M059J (cell line): ENCODE data around the gene ZPLD1. TPM values are rescaled to one million over a fixed set of nuclear protein-coding genes. Genes with fewer than 3 reads are reported as not detected.
A peak's percentile ranks its signal among the peaks of the same experiment; 100 is the strongest.

Experiments
- DNase-seq: peaks from one replicate; pipeline ENCODE4 v3.0.0-alpha.2; 2012; ENCODE audit warnings: low read depth
- total RNA-seq: library from RNA; depleted of rRNA; stranded (reverse); fragments of >200 nt; shearing (Covaris generic); gene quantifications from 2 replicates; pipeline ENCODE4 v1.2.3, GENCODE V29; 2014

The ZPLD1 gene
- total RNA-seq, 1 experiment from 2014 or later = 0.20 TPM

DNA sequence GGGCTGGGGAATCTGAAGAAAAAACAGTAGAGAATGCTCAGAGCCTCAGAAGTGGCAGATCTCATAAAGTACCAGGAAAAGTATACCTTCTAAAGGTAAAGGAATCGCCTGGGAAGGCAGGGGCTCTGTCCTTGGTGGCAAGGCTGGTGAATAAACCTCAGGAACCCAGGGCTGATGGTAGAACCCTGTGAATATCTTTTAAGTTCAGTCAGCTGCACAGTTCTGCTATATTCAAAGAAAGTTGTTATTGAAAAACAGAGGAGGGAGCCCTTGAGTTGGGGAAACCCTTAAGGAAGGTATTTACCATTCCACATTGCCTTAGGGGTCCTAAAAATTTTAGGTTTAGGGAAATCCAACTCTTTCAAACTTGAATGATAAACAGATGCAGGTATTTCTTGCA is 31.2 kb downstream of the ZPLD1 start:
- no peak for DNase-seq

DNA sequence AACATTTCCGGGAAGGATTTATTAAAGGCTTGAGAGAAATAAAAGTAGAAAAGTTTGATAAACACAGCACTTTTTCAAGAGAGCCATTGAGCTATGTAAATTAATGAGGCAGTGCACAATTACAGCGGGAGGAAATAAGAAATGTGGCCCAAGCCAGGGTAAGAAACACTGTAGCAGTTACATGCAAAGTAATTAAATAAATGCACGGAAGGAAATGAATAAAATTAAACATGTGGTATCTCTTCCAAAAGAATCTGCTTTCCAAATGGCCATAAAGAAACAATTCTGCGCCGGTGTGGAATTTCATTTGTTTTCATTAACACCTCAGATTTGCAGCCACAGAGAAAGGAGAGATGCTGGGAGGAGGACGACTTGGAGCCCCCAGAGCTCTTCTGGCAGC is 35.3 kb downstream of the ZPLD1 start:
- DNase-seq = no peak

DNA sequence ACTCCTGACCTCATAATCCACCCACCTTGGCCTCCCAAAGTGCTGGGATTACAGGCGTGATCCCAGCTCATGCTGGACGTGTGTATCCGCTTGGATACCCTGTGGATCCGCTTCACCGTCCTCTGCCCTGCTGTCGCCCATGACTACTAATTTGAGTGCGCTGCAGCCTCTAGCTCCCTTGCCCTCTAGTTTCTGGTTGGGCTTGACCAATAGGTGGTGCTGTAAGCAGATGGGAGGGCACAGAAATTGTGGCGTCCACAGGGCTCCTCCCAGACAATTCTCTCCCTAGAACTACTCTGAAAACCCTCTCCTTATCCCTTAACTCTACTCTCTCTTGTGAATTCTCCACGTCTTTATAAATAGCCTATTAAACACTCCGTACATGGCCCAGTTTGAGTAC is 36.2 kb downstream of the ZPLD1 start:
- no peak for DNase-seq

- no peak for DNase-seq
These were observed 36.7 kb downstream of the ZPLD1 start for GRCh38 chr3:102471491-102471890.

DNA sequence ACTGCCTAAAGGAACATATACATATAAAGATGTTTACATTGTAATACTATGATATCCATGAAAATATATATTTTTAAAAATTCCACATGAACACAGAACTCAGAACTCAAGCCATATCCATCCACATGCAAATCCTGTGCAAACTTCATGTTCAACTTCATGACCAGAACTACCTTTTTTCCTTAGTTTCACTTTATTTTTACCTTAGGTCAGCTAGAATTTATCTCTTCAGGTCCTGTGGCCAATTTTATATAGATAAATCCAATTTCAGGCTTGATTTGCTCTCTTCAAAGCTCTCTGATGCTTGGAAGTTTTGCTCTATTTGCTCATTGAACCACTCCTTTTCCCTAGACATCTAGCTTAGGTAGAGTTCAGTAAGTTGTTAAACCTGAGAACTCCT is 38.8 kb downstream of the ZPLD1 start:
- DNase-seq = no peak

GRCh38 chr3:102474207-102474606 is 39.4 kb downstream of the ZPLD1 start:
- no peak for DNase-seq

DNA sequence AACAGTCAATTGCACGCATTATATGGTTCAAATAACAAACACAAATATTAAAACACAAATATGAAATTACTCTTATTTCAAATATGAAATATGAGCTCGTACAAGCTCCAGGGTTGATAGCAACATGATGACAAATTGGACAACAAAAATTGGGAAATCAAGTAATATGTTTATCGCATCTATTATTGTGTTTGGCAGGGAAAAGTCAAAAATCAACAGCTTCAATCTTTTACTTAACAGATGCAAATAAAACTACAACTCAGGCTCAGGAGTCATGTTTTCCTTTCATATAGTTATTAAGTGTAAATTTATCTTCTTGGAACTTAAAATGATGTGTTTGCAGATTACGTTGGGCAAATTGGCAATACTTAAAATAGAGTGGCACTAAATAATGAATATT is 41.4 kb downstream of the ZPLD1 start:
- no peak for DNase-seq

DNA sequence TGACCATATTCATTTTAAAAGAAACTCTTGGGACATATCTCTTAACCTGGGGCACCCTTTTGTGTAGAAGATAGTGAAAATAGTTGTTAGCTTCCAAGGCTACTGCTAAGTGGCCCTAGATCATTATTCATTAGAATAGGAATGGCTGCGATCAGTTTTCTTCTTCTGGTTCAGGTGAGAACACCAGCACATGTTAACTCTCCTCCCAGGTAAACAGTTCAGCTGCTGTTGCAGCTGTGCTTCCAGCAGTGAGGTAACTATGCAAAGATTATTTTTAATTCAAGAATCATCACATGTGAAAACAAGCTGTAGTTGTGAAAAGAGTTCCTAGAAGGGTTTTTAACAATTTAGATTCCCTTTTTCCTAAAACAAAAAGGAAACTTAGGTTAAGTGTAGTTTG is 43.3 kb downstream of the ZPLD1 start:
- DNase-seq = no peak

- no peak for DNase-seq
These were observed 45.3 kb downstream of the ZPLD1 start for GRCh38 chr3:102480139-102480538.

DNA sequence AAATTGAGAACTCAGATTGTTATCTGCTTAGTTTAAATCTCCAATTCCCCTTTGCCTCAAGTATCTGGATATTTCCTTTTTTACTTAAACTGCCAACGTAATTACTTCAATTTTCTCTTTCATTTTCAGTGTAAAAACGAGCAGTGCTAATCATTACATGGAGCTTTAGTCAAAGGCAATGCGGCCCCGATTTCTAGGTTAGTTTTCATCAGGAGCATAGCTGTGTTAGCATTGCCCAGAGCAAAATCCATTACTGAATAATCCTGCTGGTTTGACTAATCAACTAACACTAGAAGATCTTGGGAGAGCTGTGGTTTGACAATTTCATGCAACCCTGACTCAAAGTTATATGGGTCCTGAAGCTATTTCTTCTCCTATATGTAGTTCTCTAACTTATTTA is 46.2 kb downstream of the ZPLD1 start:
- DNase-seq = peak; percentile 60

DNA sequence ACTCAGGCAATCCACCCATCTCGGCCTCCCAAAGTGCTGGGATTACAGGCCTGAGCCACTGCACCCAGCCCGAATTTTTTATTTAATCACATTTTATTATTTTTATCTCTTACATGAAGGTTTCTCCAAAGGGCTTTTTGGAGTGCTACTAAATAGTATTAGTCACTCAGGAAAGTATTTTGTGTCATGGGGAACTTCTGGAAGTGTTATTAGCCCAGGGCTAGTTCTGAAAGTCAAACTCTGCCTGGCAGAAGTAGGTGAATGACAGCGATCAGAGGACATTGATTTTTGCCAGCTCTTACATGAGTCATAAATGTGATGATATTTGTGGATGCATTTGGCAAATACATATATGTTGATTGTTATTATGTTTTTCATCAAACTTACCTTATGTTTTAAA is 48.7 kb downstream of the ZPLD1 start:
- DNase-seq = peak; percentile 78

DNA sequence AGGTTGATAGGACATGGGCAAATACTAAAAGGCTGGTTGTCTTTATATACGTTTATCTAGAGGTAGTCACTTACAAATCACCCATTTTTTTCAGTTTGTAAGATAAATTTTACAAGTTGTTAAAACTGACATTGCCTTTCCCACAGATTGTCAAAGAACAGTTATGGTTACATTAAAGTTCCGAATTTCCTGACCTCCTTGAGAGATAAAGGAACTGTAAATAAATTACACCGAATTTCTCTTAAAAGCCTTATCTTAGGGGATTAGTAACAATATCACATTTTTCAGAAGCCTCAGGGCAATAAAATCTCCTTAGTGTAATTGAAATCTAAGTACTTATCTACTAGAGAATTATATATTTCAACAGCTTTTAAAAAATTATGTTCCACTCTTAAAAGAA is 49.5 kb downstream of the ZPLD1 start:
- DNase-seq = no peak

DNA sequence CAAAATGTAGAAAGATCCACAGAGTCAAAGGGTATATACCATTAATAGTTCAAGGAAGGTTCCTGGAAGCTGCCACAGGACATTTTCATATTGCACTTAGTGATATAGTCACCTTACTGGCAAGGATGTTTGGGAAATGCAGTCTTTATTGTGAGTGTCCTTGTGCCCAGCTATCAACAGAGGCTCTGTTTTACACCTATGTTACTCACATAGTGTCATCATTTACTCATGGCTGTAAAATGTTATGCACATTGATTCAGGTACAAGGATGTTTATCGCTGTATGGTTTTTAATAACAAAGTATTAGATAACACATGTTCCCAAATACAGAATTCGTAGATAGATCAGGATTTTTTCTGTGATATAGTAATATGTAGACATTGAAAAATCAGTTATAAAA is 50.9 kb downstream of the ZPLD1 start:
- DNase-seq = no peak

DNA sequence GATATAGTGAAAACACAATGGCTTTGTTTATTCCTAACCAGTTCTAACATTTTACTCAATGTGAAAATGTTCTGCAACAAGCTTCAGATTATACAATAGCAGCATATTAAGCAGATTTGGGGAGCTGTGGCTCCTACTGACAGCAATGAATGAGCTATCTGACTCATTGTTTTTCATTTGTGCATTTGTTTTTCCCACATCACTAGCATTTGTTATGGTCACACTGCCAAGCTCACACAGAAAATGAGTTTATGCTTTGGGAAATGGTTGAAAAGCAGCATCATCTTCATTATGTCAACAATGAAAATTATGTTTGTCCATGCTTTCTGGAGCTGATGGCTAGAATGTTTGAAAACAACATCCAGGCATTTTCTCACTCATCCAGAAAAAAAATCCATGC is 53.5 kb downstream of the ZPLD1 start:
- peak; percentile 50 for DNase-seq

- no peak for DNase-seq
These were observed 57.5 kb downstream of the ZPLD1 start for GRCh38 chr3:102492300-102492699.

- DNase-seq = no peak
These were observed 62.8 kb downstream of the ZPLD1 start for GRCh38 chr3:102497571-102497970.

- no peak for DNase-seq
These were observed 70.7 kb downstream of the ZPLD1 start for GRCh38 chr3:102505542-102505941.

GRCh38 chr3:102510663-102511062 is 75.8 kb downstream of the ZPLD1 start:
- DNase-seq = peak; percentile 41

GRCh38 chr3:102511168-102511567 is 76.4 kb downstream of the ZPLD1 start:
- no peak for DNase-seq

DNA sequence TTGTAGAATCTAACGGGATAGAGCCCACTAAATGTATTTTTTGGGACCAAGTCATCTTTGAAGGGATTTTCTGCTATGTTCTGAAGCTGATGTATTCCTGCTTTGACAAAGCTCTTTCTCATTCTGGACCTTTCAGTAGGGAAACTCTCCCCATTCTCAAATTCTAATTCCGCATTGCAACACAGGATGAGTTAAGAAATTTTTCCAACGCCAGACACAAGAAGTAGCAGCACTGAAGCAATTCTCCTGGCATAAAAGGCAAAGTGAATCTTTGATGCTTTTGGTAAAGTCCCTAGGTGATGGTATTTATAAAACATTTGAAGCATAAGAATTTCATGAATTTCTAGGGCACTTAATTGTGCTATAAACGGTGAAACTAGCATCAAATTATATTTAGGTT is 76.8 kb downstream of the ZPLD1 start:
- no peak for DNase-seq

DNA sequence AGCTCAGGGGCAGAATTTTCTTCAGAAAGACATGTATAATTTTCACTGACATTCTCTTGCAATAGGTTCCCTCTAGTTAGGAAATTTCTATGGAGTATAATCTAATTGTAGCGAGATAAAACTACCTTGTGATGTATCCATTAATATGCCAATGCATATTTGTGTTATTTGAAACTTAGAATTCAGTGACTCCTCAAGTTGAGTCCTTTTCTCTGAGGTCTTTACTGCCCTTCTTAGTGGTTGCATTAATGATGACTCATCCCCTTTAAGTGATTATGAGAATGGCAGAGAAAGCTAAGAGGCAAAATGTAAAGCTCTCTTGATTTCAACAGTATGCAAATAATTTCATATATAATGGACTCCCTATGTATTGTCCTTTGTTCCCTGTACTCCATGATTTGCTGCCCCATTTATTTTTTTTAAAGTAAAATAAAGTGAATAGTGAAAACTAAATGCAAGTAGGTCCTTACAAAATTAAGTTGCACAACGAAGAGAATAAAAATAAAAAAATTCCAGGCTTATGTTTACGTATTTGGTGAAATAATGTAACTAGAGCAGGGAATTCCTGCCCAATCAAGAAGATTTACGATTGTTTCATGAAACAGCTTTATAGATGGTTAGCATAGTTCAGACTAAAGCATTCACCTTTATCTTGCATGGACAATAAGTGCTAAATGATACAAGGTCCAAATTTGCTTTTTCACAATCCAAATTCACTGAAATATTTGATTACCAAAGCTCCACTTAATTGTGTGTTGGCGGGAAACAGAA is 78.1 kb downstream of the ZPLD1 start:
- peak; percentile 54 for DNase-seq

DNA sequence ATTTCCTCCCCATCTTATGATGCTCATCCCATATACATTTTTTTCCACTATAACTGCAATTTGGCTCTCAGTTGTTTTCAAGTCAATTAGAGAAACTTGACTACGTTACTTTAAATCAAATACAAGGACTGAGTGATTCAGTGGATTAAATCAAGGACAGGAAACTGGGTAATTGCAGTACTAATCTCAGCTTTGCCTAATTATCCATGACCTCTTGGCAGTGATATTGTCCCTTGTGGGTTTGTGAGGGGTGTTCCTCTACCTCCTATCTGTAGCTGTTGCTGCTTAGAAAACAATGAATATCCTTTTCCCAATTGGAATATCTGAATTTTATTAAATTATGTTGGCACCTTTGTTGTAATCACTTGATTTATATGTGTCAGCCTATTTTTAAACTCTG is 79.4 kb downstream of the ZPLD1 start:
- DNase-seq = peak; percentile 28

GRCh38 chr3:102521246-102521645 is 86.4 kb downstream of the ZPLD1 start:
- DNase-seq = no peak

DNA sequence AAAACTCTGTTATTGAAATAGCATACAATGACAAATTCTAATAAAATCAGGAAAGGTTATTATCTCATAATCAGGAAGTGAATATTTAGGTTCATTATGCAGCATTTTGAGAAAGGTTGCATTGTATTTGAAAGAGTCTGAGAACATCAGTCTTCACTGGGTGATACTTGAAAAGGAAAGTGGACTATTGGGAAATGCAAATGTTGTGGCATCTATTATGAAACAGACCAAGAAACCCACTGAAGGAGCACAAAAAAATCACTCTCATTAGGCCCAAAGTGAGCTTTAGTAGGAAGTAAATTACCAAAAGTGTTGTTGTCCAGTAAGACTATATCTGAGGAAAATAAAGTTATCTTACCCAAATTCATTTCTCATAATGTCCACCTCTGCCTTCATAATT is 90.8 kb downstream of the ZPLD1 start:
- DNase-seq = no peak
